K562 (cell line): ENCODE measurements around the gene FTH1. TPM values are rescaled to one million over a fixed set of nuclear protein-coding genes. Genes with fewer than 3 reads are reported as not detected.

Source experiments
- ATAC-seq: fragments of 200-7000 bp; cut with Tn5 transposase; 3 replicates; pipeline ENCODE4 v1.9.1; 2020; ENCODE audit warnings: moderate library complexity
- BruUV-seq: library from RNA; stranded (reverse); fragments of 400-500 nt; replicated peaks from 2 replicates; lab custom pipeline; 2021; lab: Mats Ljungman, UMichigan
- CTCF ChIA-PET: fragments of 300-600 bp; formaldehyde crosslinking; extraction: SDS; loops from one replicate; lab custom pipeline; 2021; ENCODE audit warnings: low intra/inter-chr PET ratio; lab: Yijun Ruan, JAX
- POLR2A ChIA-PET: fragments of 300-600, 350-650 bp; sonication (Branson Sonifier 250); formaldehyde crosslinking; extraction: SDS; loops from one replicate; lab custom pipeline; 2021; ENCODE audit warnings: antibody characterized with exemption, inconsistent platforms; lab: Yijun Ruan, JAX
- DNase-seq, 4 experiments: peaks; one replicate each; pipeline versions ENCODE4 v3.0.0 to v3.0.0-alpha.2; 2011 to 2018; ENCODE audit warnings: low spot score in 3 of 4, mixed read lengths in 3 of 4; ENCODE audit errors: extremely low read depth in 1 of 4
- FAIRE-seq: peaks from 2 replicates; lab custom pipeline; 2011; peaks lifted over from hg19 to GRCh38; lab: Jason Lieb, UNC
- H2AFZ ChIP-seq: 2 replicates; pipeline ENCODE4 v1.6.0; 2011; ENCODE audit warnings: low read depth, low read length, control low read depth, inconsistent platforms
- H3K27ac ChIP-seq: fragments of 200-600 bp; 3 replicates; pipeline ENCODE4 v1.8.0; 2011; ENCODE audit warnings: low read depth, mild to moderate bottlenecking, control low read depth, inconsistent platforms, low read length, moderate library complexity, mixed read lengths; ENCODE audit errors: extremely low read depth
- H3K27me3 ChIP-seq, 2 experiments: fragments of 300-600 bp in 1 of 2; 2 replicates in 1 of 2; 3 replicates in 1 of 2; pipeline versions ENCODE4 v1.6.0 to v1.8.0; 2011; ENCODE audit warnings: inconsistent platforms in 2 of 2, low read length in 2 of 2, mild to moderate bottlenecking in 1 of 2, mixed read lengths in 1 of 2, moderate library complexity in 1 of 2; ENCODE audit not compliant: control insufficient read depth in 2 of 2, insufficient read depth in 2 of 2
- H3K36me3 ChIP-seq: fragments of 300-600 bp; 3 replicates; pipeline ENCODE4 v1.8.0; 2011; ENCODE audit warnings: mild to moderate bottlenecking, low read length, inconsistent platforms; ENCODE audit not compliant: control insufficient read depth, insufficient read depth
- H3K4me1 ChIP-seq, 2 experiments: fragments of 200-600 bp in 1 of 2; replicated peaks in 1 of 2; 2 replicates in 1 of 2; 3 replicates in 1 of 2; pipeline versions ENCODE4 v1.5.1 to v1.8.0; 2011; ENCODE audit warnings: inconsistent platforms in 2 of 2, low read length in 2 of 2, mild to moderate bottlenecking in 1 of 2, mixed read lengths in 1 of 2, moderate library complexity in 1 of 2; ENCODE audit not compliant: control insufficient read depth in 2 of 2, insufficient read depth in 2 of 2
- H3K4me2 ChIP-seq: 2 replicates; pipeline ENCODE4 v1.6.1; 2011; ENCODE audit warnings: low read length, control low read depth, inconsistent platforms, mixed read lengths; ENCODE audit not compliant: insufficient read depth
- H3K4me3 ChIP-seq: fragments of 200-600 bp; sonication (generic), shearing (Covaris generic); 2 replicates; pipeline ENCODE4 v1.5.1; 2016; ENCODE audit warnings: control low read depth, inconsistent platforms
- H3K79me2 ChIP-seq: fragments of 200-600 bp; 3 replicates; pipeline ENCODE4 v1.8.0; 2011; ENCODE audit warnings: low read length, inconsistent platforms; ENCODE audit not compliant: control insufficient read depth, insufficient read depth
- H3K9ac ChIP-seq, 2 experiments: 2 replicates each; pipeline versions ENCODE4 v1.6.0 to v1.6.1; 2011; ENCODE audit warnings: low read depth in 2 of 2, low read length in 2 of 2, control low read depth in 1 of 2, inconsistent platforms in 1 of 2, mild to moderate bottlenecking in 1 of 2, mixed read lengths in 1 of 2; ENCODE audit not compliant: insufficient read depth in 1 of 2
- H3K9me1 ChIP-seq: one replicate; pipeline ENCODE4 v1.6.0; 2011; ENCODE audit warnings: inconsistent platforms, mild to moderate bottlenecking, low read length, moderate library complexity; ENCODE audit not compliant: control insufficient read depth, insufficient read depth
- H3K9me3 ChIP-seq: replicated peaks from 2 replicates; pipeline ENCODE4 v1.5.1; 2011; ENCODE audit warnings: low read depth, low read length, inconsistent platforms; ENCODE audit not compliant: control insufficient read depth, insufficient read depth
- H4K20me1 ChIP-seq: replicated peaks from 2 replicates; pipeline ENCODE4 v1.6.1; 2011; ENCODE audit warnings: low read length, inconsistent platforms, mixed read lengths; ENCODE audit not compliant: control insufficient read depth, insufficient read depth
- ARID1B ChIP-seq: fragments of 450-650 bp; IDR thresholded peaks from 2 replicates; pipeline ENCODE4 v1.6.1; 2016; ENCODE audit warnings: antibody characterized with exemption, mild to moderate bottlenecking, inconsistent platforms
- ARID2 ChIP-seq: fragments of 450-650 bp; IDR thresholded peaks from 2 replicates; pipeline ENCODE4 v1.6.1; 2017; ENCODE audit warnings: antibody characterized with exemption, mild to moderate bottlenecking
- ASH1L ChIP-seq: fragments of 450-650 bp; IDR thresholded peaks from 2 replicates; pipeline ENCODE4 v1.6.1; 2018; ENCODE audit warnings: borderline replicate concordance, mild to moderate bottlenecking, low read depth; ENCODE audit not compliant: partially characterized antibody
- ATF7 ChIP-seq: fragments of 450-650 bp; IDR thresholded peaks from 2 replicates; pipeline ENCODE4 v1.7.1; 2014; ENCODE audit warnings: mild to moderate bottlenecking, moderate library complexity
- CTCF ChIP-seq, 3 experiments: IDR thresholded peaks in 2 of 3; conservative IDR thresholded peaks in 1 of 3; 2 replicates each; pipeline ENCODE4 v1.5.1; 2011 to 2012; ENCODE audit warnings: low read length in 3 of 3, mild to moderate bottlenecking in 3 of 3, control low read depth in 2 of 3, improper control_type of control experiment in 1 of 3, inconsistent platforms in 1 of 3, low read depth in 1 of 3, mixed read lengths in 1 of 3, moderate library complexity in 1 of 3; ENCODE audit not compliant: insufficient read depth in 2 of 3
- ERF ChIP-seq: fragments of 450-650 bp; formaldehyde crosslinking; IDR thresholded peaks from 2 replicates; pipeline ENCODE4 v1.4.0; 2020; ENCODE audit warnings: mild to moderate bottlenecking, mixed read lengths
- ETS2 ChIP-seq: IDR thresholded peaks from 2 replicates; pipeline ENCODE4 v1.6.1; 2016; ENCODE audit warnings: borderline replicate concordance, missing genetic modification characterization, mild to moderate bottlenecking, moderate library complexity, missing compliant biosample characterization; ENCODE audit not compliant: poor library complexity, severe bottlenecking
- HBP1 ChIP-seq: fragments of 450-650 bp; formaldehyde crosslinking; IDR thresholded peaks from 2 replicates; pipeline ENCODE4 v1.4.0; 2022; ENCODE audit warnings: missing genetic modification characterization
- HDAC1 ChIP-seq, 2 experiments: fragments of 450-650 bp; IDR thresholded peaks; 2 replicates each; pipeline ENCODE4 v1.6.1; 2016 to 2017; ENCODE audit warnings: inconsistent platforms in 1 of 2, mild to moderate bottlenecking in 1 of 2, moderate library complexity in 1 of 2
- NFYB ChIP-seq: IDR thresholded peaks from 2 replicates; pipeline ENCODE4 v1.6.1; 2011; ENCODE audit warnings: mild to moderate bottlenecking, moderate library complexity; ENCODE audit not compliant: insufficient read length; ENCODE audit errors: extremely low read depth
- RBM14 ChIP-seq: fragments of 200-400 bp; formaldehyde crosslinking; IDR thresholded peaks from 2 replicates; pipeline ENCODE4 v1.6.1; 2018; ENCODE audit warnings: low read depth, mild to moderate bottlenecking, low read length, moderate library complexity, borderline replicate concordance; ENCODE audit not compliant: insufficient read depth
- SMAD4 ChIP-seq: fragments of 250-450 bp; sonication (Bioruptor Pico); conservative IDR thresholded peaks from 2 replicates; pipeline ENCODE4 v1.8.0; 2021; ENCODE audit warnings: inconsistent platforms, mild to moderate bottlenecking, moderate library complexity
- TAL1 ChIP-seq: fragments of 450-650 bp; IDR thresholded peaks from 2 replicates; pipeline ENCODE4 v1.6.1; 2016; ENCODE audit warnings: mild to moderate bottlenecking
- TARDBP ChIP-seq: fragments of 450-650 bp; IDR thresholded peaks from 2 replicates; pipeline ENCODE4 v1.6.1; 2016
- TGIF2 ChIP-seq: sonication (generic); formaldehyde crosslinking; IDR thresholded peaks from 2 replicates; pipeline ENCODE4 v1.8.1; 2022; ENCODE audit warnings: mild to moderate bottlenecking, missing genetic modification reagents, moderate library complexity
- ZNF133 ChIP-seq: fragments of 250-450 bp; sonication (Bioruptor Pico); IDR thresholded peaks from 2 replicates; pipeline ENCODE4 v1.4.0; 2020; ENCODE audit warnings: mild to moderate bottlenecking
- ZNF232 ChIP-seq: sonication (generic); formaldehyde crosslinking; IDR thresholded peaks from 2 replicates; pipeline ENCODE4 v1.8.0; 2022; ENCODE audit warnings: mild to moderate bottlenecking, missing genetic modification reagents
- ZNF830 ChIP-seq: fragments of 250-450 bp; sonication (Bioruptor Pico); IDR thresholded peaks from 2 replicates; pipeline ENCODE4 v1.5.0; 2021; ENCODE audit warnings: mild to moderate bottlenecking
- WGBS: fragments of 100-300 bp; shearing (Covaris generic); methylation state at CpG from one replicate; pipeline ENCODE4 v1.1.6; 2016; ENCODE audit warnings: low coverage, mixed read lengths; ENCODE audit not compliant: insufficient coverage; ENCODE audit errors: missing lambda C conversion rate; 5-methylcytosine and 5-hydroxymethylcytosine counted together
- in situ Hi-C: fragments of 300-500 bp; cut with MboI; formaldehyde crosslinking; loops from 4 replicates; pipeline ENCODE4 v1.15.0; 2018; ENCODE audit warnings: inconsistent platforms, mixed read lengths
- intact Hi-C: fragments of 100-400 bp; cut with micrococcal nuclease; formaldehyde crosslinking; loops from 2 replicates; pipeline ENCODE4 v1.14.2; 2022
- polyA plus RNA-seq, 8 experiments: library from polyadenylated mRNA; depleted of rRNA in 4 of 8; stranded (reverse) in 5 of 8; unstranded in 3 of 8; fragments of >200 nt; fragmentation: Nextera tagmentation in 2 of 8; fragmentation: Illumina TruSeq in 1 of 8; extraction: Ambion mirVana in 2 of 8; extraction: Trizol in 1 of 8; gene quantifications; 2 replicates each; pipeline versions ENCODE4 v1.2.1 to v1.2.3, GENCODE V29; 2011 to 2014; ENCODE audit warnings: inconsistent platforms in 1 of 8, missing spikeins in 1 of 8
- total RNA-seq, 7 experiments: library from RNA; depleted of rRNA in 6 of 7; stranded (reverse); fragments of >200 nt in 6 of 7; fragmentation: Illumina TruSeq in 2 of 7; extraction: Trizol in 2 of 7; gene quantifications; 2 replicates each; pipeline versions ENCODE4 v1.2.1 to v1.2.3, GENCODE V29; 2011 to 2021; ENCODE audit warnings: low replicate concordance in 1 of 7

Gene FTH1
- total and polyA plus RNA-seq, 9 of the 15 experiments (the other 6 are each of a cell fraction or from before 2014, with no cell fraction given) = 370 to 3,146 (median 802) TPM

DNA sequence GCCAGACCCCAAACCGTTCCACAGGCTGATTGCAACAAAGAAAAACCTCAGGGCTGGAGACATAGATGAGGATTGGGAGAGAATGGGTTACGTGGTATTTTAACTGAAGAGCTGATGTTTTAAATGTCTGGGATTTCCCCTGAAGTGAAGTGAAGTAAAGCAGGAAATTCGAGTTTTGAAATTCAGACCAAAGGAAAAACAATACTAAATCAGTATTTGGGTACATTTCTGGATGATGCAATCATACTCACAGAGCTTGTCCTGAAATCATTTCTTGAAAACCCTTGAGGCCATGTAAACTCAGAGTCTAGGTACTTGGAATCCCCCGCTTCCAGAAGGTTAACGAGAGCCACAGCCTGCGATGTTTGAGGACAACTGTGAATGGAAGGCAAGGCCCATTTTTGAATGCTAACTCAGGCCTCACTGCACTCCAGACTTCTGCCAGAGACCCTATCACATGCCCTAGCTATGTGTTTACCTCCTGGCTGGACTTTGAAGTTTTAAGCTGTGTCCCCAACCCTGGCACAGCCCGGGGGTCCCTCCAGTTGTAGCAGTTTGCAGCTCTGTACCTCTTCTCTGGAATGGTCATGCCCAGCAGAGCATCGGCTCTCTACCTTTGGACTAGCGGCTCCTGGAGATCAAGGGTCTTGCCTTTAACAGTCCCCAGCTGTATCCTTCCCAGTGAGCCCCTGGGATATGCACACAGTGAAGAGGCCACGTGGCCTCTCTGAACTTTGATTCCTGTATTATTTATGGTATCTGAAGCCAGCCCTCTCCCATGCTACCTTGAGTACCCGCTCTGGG lies 5.4 kb upstream of the FTH1 start:
- H3K9me3 ChIP-seq = no peaks in the 10 kb centered on the region
- BruUV-seq = no TSS peak
- ChIA-PET POLR2A (interaction anchor here (0.6 to 5.3 kb wide), 11 partner anchors 10 to 1698 kb away, joined by 3 to 38 read pairs (median 4); no protein-coding TSS in a partner anchor), CTCF (interaction anchor here (0.6 kb wide), 1 partner anchor 120 kb away, joined by 3 read pairs; no protein-coding TSS in a partner anchor)
- peaks cover 46% of the 10 kb centered on the region for H3K79me2 ChIP-seq
- in situ Hi-C loops = no loop called here
- ATAC-seq (no peak), DNase-seq (peak in 1 of 4 experiments; percentile 4), FAIRE-seq (peak; percentile 6)
- no peaks in the 10 kb centered on the region for H4K20me1 ChIP-seq
- peak overlapping the region; percentile 79 to 82 for H3K9ac ChIP-seq
- peak overlapping the region; percentile 92 for H3K27ac ChIP-seq
- 55% methylated on average over 11 of the region's 11 CpGs for WGBS
- H3K4me3 ChIP-seq = no peak overlapping the region
- H3K27me3 ChIP-seq = no peaks in the 10 kb centered on the region
- peak overlapping the region; percentile 75 for H3K4me2 ChIP-seq
- H2AFZ ChIP-seq = peak overlapping the region; percentile 51
- peaks cover 44 to 51% of the 10 kb centered on the region in 2 experiments for H3K4me1 ChIP-seq
- H3K36me3 ChIP-seq = no peaks in the 10 kb centered on the region
- H3K9me1 ChIP-seq = no peaks in the 10 kb centered on the region
- intact Hi-C loops = no loop called here
- no peak for TF ChIP-seq ARID1B
- TF ChIP-seq NFYB = no peak
- no peak for TF ChIP-seq HBP1
- no peak for TF ChIP-seq ETS2 (tag)
- TF ChIP-seq TGIF2 (CRISPR knock-in tag) = no peak
- no peak for TF ChIP-seq CTCF (IDR thresholded peaks at IDR 0.05 in 2 of 3, conservative IDR thresholded peaks at IDR 0.05 in 1 of 3; ENCODE audit: insufficient read depth in 2 of 3, low read depth in 1 of 3, low read length in 3 of 3)
- TF ChIP-seq ZNF830 (CRISPR knock-in tag) = no peak
- TF ChIP-seq TARDBP = no peak
- no peak for TF ChIP-seq ASH1L
- TF ChIP-seq RBM14 = no peak
- TF ChIP-seq ERF = no peak
- no peak for TF ChIP-seq HDAC1 (IDR thresholded peaks at IDR 0.05)
- no peak for TF ChIP-seq ZNF232 (CRISPR knock-in tag)
- no peak for TF ChIP-seq TAL1
- peak; percentile 64; the same call in 1 of the 2 replicates for TF ChIP-seq ATF7
- no peak for TF ChIP-seq ZNF133 (CRISPR knock-in tag)
- peak; percentile 15 for TF ChIP-seq SMAD4
- TF ChIP-seq ARID2 = no peak
